HL-60 (cell line): ENCODE data around the gene PARD3.

Source experiments
- DNase-seq, 2 experiments: peaks; one replicate each; pipeline ENCODE4 v3.0.0-alpha.2; 2010 to 2020; ENCODE audit warnings: low read depth in 1 of 2, low spot score in 1 of 2
- H3K27ac ChIP-seq: fragments of 250-450 bp; sonication (Bioruptor Pico); replicated peaks from 2 replicates; pipeline ENCODE4 v1.5.1; 2020; ENCODE audit warnings: mild to moderate bottlenecking, moderate library complexity
- H3K27me3 ChIP-seq: fragments of 250-450 bp; sonication (Bioruptor Pico); 2 replicates; pipeline ENCODE4 v1.5.1; 2021; ENCODE audit warnings: mild to moderate bottlenecking, moderate library complexity; ENCODE audit not compliant: insufficient read depth, poor library complexity, severe bottlenecking
- H3K4me3 ChIP-seq: replicated peaks from 2 replicates; pipeline ENCODE4 v1.5.1; 2011; ENCODE audit warnings: mild to moderate bottlenecking, control low read depth, low read length; ENCODE audit not compliant: insufficient read depth
- CTCF ChIP-seq: IDR thresholded peaks from one replicate; pipeline ENCODE4 v1.5.1; 2011; ENCODE audit warnings: low read length, control low read depth, inconsistent platforms; ENCODE audit not compliant: insufficient read depth
- GABPA ChIP-seq: IDR thresholded peaks from 2 replicates; pipeline ENCODE4 v1.6.1; 2012; ENCODE audit warnings: low read depth
- POLR2AphosphoS5 ChIP-seq: IDR thresholded peaks from 2 replicates; pipeline ENCODE4 v1.6.1; 2012; ENCODE audit warnings: low read depth
- REST ChIP-seq: IDR thresholded peaks from 2 replicates; pipeline ENCODE4 v1.6.1; 2012; ENCODE audit warnings: low read depth; ENCODE audit not compliant: insufficient replicate concordance
- SPI1 ChIP-seq: IDR thresholded peaks from 2 replicates; pipeline ENCODE4 v1.6.1; 2012; ENCODE audit warnings: low read depth, mild to moderate bottlenecking, borderline replicate concordance

PARD3 gene

GRCh38 chr10:34292675-34293074 lies 522.4 kb downstream of the PARD3 start:
- Histone ChIP-seq H3K4me3 (no peak overlapping the region), H3K27ac (no peak overlapping the region), H3K27me3 (no peaks in the 10 kb centered on the region)
- DNase-seq, result no peak
- TF ChIP-seq GABPA (no peak), REST (no peak), SPI1 (no peak), CTCF (no peak), POLR2AphosphoS5 (no peak)

GRCh38 chr10:34292194-34292565 lies 522.9 kb downstream of the PARD3 start:
- no peak for DNase-seq
- no peak overlapping the region for H3K4me3 ChIP-seq
- no peaks in the 10 kb centered on the region for H3K27me3 ChIP-seq
- TF ChIP-seq GABPA, result no peak
- TF ChIP-seq POLR2AphosphoS5, result no peak
- no peak for TF ChIP-seq SPI1
- no peak for TF ChIP-seq REST
- no peak for TF ChIP-seq CTCF
- H3K27ac ChIP-seq, result no peak overlapping the region

- DNase-seq, result no peak
- TF ChIP-seq GABPA (no peak), REST (no peak), CTCF (no peak), POLR2AphosphoS5 (no peak), SPI1 (no peak)
Measured at GRCh38 chr10:34291466-34292193, 523.5 kb downstream of the PARD3 start.

More at GRCh38 chr10:34291466-34292193, 523.5 kb downstream of the PARD3 start:
- H3K4me3 ChIP-seq, result no peak overlapping the region
- H3K27ac ChIP-seq, result no peak overlapping the region
- H3K27me3 ChIP-seq, result no peaks in the 10 kb centered on the region
